GM19035 (cell line): Measurements from ENCODE around the gene AK2.
"Not testable (repeated sequence)": the region's sequence is repeated elsewhere in the genome, so short reads cannot be mapped to it uniquely, and the experiment has no call there.

Experiments
- ATAC-seq: cut with Tn5 transposase; IDR thresholded peaks from one replicate; pipeline ENCODE4 v1.9.1; 2021; ENCODE audit not compliant: unreplicated experiment

Gene AK2

DNA sequence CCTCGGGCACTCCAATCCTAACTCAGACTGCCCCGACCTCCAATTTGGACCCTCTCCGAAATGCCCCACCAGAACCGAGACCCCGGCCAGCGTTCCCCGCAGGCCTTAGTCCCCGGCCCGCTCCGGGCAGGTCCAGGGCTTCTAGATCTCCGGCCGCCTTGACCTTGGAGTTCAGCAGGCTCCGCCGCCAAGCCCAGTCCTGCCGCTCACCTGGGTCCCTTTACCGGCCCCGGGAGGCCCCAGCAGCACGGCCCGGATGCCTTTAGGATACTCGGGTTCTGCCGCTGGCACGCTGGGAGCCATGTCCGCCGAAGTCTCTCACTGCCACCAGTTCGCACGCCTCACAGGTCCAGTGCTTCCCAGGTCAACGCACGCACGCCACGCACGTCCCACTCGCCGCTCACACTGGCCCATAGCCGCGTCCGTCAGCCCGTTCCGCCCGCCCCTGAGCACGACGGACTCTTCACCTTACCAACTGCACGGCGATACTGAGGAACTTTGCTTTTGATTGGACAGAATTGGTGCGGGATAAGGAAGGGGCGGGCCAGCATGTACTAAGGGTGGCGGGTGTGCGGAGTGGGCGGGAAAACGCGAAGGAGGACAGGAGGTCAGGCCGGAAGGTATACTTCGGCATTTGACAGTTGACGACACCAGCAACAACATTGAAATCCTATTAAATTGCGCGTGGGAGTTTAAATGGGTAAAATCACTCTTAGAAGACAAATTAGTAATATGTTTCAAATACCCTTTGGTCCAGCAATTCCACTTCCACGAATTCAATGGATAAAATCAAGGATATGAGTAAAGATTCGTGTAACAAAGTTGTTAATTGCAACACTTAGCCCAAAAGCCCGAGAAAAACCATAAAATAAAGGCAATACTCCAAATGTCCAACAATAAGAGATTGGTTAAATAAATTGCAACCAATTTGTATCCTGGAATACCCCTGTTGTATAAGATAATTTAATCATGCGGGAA, at the start of gene AK2:
AK2 (minus strand) TSS at position 358 of the 978 bp plus-strand sequence; CDS start at position 303, 55 bp downstream.
- ATAC-seq, result peak; percentile 99

DNA sequence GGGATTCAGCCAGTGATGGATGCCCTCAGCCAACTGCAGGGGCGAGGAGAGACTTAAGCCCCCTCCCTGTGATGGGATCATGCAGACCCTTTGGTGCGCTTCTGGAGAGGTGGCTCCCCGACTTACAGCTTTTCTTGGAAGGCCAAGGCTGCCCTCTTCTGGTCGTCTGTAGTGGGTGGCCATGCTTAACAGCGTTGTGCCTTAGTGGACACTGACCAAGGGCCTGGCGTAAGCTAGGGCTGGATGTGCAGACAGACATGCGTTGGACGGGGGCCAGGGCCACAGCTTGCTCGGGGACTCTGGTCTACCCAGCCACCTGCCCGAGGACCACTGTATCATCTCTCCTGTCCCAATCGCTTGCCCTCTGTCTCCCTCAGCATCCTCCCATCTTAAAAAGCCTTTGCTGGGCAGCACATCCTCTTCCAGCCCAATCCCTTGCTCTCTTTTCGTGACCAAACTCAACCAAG, 49.7 kb upstream of the AK2 start:
- no peak for ATAC-seq

DNA sequence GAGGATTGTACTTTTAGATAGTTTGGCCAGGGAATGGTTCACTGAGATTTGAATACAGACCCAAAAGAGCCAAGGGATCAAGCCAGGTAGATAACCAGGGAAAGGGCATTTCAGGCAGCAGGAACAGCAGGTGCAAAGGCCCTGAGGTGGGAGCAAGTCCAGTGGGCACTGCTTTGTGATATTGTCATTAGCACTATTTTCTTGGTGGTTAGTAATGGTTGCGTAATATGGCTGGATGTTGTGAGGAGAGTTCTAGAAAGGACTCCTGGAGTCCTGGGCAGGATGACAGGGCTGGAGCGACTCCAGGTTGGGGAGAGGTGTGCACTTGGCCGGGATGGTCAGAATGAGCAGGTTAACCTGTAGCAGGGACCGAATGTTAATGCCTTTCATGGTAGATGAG, 48.6 kb upstream of the AK2 start:
- ATAC-seq, result no peak

DNA sequence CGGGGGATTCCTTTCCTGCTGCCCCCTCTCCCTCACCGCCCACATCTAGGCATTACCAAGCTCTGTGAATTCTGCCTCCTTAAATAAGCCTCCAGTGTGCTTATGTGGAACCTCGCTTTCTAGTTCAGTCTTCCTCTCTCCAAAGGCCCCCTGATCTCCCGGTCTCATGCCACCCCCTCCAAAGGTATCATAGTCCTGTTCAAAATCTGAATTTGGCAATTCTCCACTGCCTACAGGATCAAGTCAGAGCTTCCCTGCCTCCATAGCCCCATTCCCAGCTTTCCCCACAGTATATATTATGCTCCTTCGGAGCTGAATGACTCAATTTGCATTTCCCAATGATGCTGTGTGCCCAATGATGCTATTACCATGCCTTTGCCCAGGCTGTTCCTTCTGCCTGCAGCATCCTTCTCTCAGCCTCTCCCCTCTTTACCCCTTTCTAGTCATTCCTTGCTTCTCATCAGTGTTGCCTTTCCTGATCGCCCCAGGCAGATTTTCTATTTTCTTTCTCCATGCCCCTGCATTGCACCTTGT, 46.0 kb upstream of the AK2 start:
- ATAC-seq, result no peak

DNA sequence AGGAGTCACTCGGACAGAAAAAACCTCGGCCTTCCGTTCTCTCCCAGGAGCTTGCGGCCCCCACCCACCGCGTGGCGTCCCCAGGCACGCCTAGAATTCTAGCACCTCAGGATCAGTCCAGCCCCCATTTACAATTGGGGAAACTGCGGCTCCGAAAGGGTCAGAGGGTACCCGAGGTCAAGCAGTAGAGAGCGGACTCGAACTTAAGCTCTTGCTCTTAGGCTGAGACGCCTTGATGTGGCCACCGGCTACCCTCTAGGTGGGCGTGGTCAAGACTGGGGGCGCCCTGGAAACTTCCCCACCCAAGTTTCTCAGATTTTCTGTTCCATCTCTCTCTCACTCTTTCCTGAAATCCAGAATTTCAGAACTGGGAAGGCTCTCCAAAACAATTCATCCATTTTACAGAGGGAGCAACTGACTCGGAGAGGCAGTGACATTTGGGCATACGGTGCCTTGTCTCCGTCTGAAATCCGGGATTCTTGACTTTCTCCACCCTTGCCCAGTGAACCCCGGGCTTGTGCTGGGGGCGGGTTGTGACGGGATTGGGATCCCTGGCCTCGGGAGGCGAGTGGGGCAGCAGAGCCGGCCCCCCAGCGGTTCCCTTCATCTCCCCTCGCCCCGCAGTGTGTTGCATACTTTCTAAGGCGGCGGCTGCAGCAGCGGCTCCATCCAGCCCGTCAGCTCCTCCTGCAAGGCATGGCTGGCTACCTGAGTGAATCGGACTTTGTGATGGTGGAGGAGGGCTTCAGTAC, 45.0 kb upstream of the AK2 start:
- ATAC-seq, result no peak

DNA sequence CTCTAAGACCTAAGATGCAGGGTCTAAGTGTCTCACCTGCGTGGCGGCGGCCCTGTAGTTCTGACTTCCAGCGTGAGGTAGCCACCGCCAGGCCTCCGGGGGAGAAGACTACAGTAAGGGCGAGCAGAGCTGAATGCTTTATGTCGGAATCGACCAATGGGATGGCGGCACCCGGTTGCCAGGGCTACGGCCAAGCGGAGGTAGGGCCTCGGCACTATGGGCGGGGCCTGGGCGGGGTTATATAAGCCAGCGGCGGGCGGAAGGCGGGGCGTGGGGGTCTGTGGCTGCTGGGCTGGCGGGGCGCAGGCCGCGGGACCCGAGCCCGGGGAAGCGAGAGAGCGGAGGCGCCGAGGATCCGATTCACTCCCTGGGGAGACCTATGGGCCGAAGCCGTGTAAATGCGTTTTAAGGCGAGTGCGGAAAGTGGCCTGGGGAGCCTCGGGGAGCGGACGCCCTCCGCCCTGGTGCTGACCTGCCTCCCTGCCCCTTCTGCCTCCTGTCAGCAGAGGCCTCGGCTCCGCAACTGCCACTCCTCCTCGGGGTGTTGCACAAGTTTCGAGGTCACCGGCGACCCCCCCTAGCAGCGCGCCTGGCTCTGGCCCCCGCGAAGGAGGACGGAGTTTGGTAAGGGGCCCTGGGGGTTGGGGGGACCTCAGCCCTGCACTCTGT, 44.3 kb upstream of the AK2 start, which contains the start of gene AZIN2:
AZIN2 (plus strand) TSS at position 269 of the 669 bp plus-strand sequence. CDS start 1,097 bp downstream, outside the sequence.
- ATAC-seq, result peak; percentile 98

DNA sequence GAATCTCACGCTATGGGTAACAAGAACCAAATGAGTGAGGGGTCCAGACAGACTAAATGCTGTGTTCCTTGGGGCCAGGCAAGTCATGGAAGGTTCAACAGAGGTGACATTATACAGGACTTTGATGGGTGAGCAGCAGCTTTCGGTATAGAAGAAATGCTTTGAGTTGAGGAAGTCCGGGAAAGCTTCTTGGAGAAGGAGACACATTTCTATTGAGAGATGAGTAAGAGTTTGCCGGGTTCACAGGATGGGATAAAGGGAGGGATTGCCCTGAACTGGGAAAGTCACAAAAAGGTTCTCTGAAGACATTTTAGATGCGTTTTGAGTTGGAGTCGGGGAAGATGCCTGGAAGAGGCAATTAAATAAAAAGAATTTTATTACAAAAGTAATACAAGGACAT, 43.7 kb upstream of the AK2 start:
- no peak for ATAC-seq

DNA sequence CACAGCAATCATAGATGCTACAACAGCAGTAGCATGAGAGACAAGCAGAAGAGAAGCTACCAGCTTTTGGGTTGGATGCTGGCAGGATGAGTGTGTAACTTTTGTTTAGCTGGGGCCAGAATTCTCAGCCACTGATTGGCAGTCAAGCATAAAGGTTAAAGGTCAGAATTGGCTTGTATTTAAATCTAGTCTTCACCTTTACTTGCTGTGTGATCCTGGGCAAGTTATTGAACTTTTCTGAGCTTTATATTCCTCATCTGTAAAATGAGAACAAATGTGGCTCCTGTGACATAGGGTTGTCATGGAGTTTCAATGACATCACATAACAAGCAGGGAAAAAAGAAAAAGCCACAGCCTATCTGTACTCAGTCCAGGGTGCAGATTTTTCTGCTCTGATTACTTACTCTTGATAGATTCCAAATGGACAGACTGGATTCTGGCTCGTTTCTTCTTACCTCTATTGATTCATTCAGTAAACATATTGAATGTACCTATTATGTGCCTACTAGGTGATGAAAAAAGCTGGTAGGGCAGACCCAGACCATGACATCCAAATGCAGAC, 41.4 kb upstream of the AK2 start:
- no peak for ATAC-seq

DNA sequence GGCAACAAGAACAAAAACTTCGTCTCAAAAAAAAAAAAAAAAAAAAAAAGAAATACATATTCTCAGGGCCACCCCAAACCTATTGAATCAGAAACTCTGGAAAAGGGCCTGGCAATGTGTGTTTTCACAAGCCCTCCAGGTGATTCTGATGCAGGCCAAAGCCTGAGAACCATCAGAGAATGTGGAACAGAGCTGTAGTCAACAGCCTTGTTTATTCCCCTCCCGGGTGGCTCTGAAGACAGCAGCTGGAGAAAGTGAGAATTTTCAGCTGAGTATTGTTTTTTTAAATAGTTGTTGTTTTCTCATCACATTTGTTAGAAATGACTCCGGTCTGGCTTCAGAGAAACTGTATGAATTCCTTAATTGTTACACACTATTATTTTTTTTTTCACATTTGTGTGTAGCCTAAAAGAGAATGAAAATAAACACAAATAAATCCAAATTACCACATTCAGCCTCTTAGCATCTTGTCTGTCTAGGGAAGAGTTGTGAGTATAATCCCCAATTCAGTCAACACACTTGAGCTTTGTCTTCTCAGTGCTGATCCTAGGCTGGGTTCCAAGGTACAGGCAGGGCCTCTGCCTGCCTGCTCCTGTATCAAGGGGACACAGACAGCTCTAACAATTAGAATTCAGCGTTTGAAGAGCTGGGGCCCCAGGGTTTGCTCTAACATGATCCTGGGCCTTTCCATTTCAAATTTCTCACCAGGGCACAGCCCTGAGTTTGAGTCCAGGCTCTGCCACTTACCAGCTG, 37.7 kb upstream of the AK2 start:
- no peak for ATAC-seq

DNA sequence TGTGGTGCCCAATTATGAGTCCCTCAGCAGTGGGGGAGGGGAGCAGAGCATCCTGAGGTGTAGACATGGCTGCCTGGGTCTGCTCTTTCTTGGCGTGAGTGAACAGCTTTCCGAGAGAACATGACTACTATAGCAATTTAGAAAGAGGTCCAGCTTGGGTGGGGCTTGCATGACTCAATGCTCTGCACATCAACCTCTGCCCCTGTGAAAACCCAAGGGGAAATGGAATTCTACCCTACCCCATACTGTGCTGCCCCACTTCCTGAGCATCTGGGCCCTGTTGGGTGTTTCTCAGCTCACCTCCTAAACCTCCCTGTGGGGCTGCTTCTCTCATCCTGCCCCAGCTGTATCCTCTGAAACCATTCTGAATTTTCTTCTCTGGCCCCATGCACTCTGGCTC, 36.0 kb upstream of the AK2 start:
- ATAC-seq, result no peak

DNA sequence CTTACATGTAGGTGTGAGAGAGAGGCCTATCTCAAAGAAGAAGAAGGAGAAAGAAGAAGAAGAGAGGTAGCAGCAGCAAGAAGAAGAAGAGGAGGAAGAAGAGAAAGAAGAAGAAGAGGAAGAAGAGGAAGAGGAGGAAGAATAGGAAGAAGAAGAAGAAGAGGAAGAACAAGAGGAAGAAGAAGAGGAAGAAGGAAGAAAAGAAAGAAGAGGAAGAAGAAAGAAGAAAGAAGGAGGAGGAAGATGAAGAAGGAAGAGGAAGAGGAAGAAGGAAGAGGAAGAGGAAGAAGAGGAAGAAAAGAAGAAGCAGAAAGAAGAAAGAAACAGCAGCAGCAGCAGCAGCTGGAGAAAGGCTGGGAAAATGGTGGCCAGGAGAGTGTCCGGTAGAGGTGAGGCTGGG, 33.9 kb upstream of the AK2 start:
- no peak for ATAC-seq

DNA sequence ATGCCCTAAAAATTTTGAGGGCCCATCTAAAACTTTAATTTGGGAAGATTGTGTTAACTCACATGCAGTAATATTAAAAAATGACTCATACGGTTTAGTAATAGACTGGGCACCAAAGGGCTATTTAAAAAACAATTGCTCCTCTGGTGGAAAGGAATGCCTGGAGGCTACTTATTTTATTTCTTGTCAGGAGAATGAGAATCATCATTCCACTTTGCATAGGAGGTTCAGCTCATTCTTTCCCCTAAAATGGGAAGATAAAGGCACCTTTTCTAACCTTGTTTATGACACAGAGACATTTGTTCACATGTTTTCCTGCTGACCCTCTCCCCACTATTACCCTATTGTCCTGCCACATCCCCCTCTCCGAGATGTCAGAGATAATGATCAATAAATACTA, 31.4 kb upstream of the AK2 start:
- not testable (repeated sequence) for ATAC-seq

DNA sequence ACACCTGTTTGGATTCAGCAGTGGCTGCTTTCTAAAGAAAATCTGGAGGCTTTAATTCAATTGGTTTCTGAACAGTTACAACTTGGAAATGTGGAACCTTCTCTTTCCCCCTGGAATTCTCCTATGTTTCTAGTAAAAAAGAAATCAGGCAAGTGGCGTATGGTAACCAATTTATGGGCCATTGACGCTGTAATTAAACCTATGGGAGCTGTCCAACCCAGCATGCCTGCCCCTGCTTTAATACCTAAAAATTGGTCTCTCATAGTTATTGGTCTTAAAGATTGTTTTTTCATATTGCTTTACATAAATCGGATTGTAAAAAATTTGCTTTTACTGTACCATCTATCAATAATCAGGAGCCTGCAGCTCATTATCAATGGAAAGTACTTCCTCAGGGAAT, 29.8 kb upstream of the AK2 start:
- ATAC-seq, result not testable (repeated sequence)

DNA sequence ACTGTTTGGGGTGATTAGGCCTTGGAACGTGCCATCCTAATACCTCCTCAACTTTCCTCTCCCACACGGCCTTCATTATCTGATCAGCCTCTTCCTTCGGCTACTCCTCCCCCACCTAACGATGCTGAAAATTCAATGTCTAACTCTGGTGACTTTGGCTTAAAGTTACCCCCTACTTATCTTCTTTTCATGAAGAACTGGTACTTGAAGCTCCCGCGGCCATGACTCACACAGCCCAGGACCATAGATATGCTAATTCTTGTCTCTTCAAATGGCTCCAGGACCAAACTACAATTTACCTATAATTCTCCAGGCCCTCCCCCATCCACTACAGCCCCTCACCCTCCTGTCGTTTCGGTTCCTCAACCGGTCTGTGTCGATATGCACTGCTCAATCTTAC, 28.6 kb upstream of the AK2 start:
- ATAC-seq, result no peak

DNA sequence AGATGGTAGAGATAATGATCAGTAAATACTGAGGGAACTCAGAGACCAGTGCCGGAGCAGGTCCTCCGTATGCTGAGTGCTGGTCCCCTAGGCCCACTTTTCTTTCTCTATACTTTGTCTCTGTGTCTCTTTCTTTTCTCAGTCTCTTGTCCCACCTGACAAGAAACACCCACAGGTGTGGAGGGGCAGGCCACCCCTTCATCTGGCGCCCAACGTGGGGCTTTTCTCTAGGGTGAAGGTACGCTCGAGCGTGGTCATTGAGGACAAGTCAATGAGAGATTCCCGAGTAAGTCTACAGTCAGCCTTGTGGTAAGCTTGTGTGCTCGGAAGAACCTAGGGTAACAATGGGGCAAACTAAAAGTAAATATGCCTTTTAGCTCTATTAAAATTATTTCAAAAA, 27.6 kb upstream of the AK2 start:
- ATAC-seq, result not testable (repeated sequence)

DNA sequence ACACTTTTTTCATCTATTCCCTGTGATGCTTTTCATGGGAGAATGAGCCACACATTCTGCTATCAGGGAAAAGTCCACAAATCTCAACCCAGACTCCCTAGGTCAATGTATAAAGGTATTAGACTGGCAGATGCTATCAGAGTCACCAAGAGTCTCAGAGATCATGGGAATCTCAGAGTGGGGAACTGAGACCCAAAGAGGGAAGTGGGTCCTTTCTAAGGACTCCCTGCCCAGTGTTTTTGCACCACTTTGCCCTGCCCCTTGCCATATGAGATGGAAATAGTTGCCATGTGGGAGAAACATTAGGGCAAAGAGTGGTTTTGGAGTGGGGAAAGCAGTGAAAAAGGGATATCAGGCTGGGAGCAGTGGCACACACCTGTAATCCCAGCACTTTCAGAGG, 25.2 kb upstream of the AK2 start:
- no peak for ATAC-seq

DNA sequence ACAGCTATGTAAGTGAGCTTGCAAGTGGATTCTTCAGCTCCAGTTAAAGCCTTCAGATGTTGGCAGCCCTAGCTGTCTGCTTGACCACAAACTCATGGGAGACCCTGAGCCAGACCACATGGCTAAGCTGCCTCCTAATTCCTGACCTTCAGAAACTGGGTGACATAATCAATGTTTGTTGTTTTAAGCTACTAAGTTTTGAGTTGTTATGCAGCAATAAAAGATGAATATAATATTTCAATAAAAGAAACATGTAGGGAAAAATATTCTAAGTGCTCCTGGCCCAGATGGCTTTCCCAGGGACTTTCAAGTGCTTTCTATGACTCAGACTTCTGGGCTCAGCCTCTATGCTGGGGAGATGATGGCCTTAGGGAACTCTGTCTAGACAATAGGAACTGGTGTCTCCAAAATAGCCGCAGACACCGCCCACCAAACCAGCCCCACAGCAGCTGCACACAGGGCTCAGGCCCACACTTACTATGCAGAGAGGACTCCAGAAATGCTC, 23.9 kb upstream of the AK2 start:
- ATAC-seq, result no peak

DNA sequence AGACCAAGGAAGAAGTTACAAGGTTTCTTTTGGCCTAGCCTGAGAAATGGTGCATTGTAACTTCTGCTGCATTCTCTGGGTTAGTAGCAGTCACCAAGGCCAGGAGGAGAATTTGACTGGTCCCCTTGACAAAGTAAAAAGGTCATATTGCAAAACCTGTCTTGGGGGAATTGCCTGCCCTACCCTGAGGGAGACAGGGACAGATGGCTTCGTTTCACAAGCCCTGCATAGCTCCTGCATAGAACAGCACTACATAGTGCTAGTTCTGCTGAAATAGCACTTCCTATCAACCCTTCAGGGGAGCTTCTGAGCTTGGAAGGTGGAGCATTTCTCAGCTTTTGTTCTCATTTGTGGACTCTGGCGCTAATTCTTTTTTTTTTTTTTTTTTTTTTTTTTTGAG, 20.4 kb upstream of the AK2 start:
- no peak for ATAC-seq

DNA sequence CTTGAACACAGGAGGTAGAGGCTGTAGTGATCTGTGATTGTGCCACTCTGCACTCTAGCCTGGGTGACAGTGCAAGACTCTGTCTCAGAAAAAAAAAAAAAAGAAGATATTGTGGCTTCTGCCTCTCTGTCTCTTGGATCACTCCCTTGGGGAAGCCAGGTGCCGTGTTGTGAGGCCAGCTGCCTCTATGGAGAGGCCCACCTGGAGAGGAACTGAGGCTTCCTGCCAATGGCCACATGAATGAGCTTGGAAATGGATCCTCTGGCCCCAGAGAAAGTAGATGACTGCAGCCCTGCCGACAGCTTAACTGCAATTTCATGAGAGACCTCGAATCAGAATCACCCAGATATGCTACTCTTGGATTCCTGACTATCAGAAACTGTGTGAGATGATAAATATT, 19.7 kb upstream of the AK2 start:
- ATAC-seq, result no peak
